AG09319 (cell line): ENCODE data around the gene STKLD1.

Experiments
- DNase-seq: peaks from one replicate; pipeline ENCODE4 v3.0.0-alpha.2; 2010; ENCODE audit warnings: low read depth; ENCODE audit errors: extremely low read depth
- TF ChIP-seq, protein P1 (sequence below): IDR thresholded peaks from 2 replicates; pipeline ENCODE4 v1.5.1; 2011; ENCODE audit warnings: low read depth, mild to moderate bottlenecking, inconsistent platforms, low read length, moderate library complexity

Gene STKLD1

GRCh38 chr9:133439337-133439736, 63.2 kb downstream of the STKLD1 start:
- no peak for DNase-seq
- TF ChIP-seq, protein P1, sequence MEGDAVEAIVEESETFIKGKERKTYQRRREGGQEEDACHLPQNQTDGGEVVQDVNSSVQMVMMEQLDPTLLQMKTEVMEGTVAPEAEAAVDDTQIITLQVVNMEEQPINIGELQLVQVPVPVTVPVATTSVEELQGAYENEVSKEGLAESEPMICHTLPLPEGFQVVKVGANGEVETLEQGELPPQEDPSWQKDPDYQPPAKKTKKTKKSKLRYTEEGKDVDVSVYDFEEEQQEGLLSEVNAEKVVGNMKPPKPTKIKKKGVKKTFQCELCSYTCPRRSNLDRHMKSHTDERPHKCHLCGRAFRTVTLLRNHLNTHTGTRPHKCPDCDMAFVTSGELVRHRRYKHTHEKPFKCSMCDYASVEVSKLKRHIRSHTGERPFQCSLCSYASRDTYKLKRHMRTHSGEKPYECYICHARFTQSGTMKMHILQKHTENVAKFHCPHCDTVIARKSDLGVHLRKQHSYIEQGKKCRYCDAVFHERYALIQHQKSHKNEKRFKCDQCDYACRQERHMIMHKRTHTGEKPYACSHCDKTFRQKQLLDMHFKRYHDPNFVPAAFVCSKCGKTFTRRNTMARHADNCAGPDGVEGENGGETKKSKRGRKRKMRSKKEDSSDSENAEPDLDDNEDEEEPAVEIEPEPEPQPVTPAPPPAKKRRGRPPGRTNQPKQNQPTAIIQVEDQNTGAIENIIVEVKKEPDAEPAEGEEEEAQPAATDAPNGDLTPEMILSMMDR, result no peak

GRCh38 chr9:133440874-133441273, 64.7 kb downstream of the STKLD1 start:
- TF ChIP-seq, protein P1, result no peak
- no peak for DNase-seq

DNA sequence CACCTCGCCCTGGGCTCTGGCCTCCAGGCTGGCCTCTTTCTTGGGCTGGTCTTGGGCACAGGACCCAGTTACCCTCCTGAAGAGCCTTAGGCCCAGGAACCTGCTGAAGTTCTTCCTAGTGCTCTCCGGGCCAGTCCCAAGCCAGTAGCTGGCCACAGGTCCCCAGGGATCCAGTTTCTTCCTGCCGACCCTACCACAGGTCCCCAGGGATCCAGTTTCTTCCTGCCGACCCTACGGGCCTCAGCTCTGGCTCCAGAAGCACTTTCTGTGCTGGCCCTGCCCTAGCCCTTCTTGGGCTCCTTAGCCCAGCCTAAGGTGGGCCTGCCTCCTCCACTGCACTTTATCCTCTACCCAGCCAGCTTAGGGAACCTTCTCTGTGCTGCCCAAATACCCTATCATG, 65.4 kb downstream of the STKLD1 start:
- TF ChIP-seq, protein P1, result no peak
- DNase-seq, result no peak

GRCh38 chr9:133443248-133443647, 67.1 kb downstream of the STKLD1 start:
- DNase-seq, result no peak
- TF ChIP-seq, protein P1, result no peak

GRCh38 chr9:133443982-133444381, 67.8 kb downstream of the STKLD1 start:
- TF ChIP-seq, protein P1, result no peak

GRCh38 chr9:133445293-133445969, 69.3 kb downstream of the STKLD1 start:
- DNase-seq, result no peak
- TF ChIP-seq, protein P1, result no peak

More at GRCh38 chr9:133443982-133444381, 67.8 kb downstream of the STKLD1 start:
- no peak for DNase-seq

DNA sequence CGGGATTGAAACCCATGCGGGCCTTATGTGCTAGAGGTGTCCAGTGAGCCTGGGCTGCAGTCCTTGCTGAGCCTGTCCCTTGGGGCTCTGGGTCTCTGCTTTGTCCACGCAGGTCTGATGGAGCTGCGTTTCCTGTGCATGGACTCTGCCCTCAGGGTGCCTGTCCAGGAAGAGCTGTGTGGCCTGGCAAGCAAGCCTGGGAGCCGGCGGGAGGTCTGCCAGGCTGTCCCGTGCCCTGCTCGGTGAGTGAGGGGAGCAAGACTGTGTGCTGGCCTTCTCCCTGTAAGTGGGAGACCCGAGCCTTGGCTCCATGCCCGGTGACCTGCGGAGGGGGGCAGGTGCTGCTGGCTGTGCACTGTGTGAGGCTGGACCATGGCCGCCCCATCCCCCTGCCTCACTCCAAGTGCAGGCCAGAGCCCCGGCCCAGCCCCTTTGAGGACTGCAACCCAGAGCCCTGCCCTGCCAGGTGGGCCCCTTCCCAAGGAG, 72.4 kb downstream of the STKLD1 start:
- TF ChIP-seq, protein P1, result no peak

More for the DNA sequence above, 72.4 kb downstream of the STKLD1 start:
- no peak for DNase-seq
